CD4-positive, alpha-beta T cell (primary cell): ENCODE measurements around the gene TBC1D16. TPM values are rescaled to one million over a fixed set of nuclear protein-coding genes. Genes with fewer than 3 reads are reported as not detected.

ENCODE experiments used
- ATAC-seq: fragments of 200-7000 bp; cut with Tn5 transposase; one replicate; pipeline ENCODE4 v1.10.0; 2022; ENCODE audit warnings: mild to moderate bottlenecking; ENCODE audit not compliant: poor library complexity
- CTCF ChIA-PET: fragments of 350-600 bp; sonication (Branson Sonifier 250); formaldehyde crosslinking; loops from one replicate; lab custom pipeline; 2021; ENCODE audit warnings: antibody characterized with exemption, inconsistent platforms; lab: Charles Lee
- POLR2A ChIA-PET: fragments of 350-600 bp; sonication (Branson Sonifier 250); formaldehyde crosslinking; loops from one replicate; lab custom pipeline; 2021; ENCODE audit warnings: antibody characterized with exemption, inconsistent platforms; lab: Charles Lee
- DNase-seq, 14 experiments: peaks; one replicate each; pipeline ENCODE4 v3.0.0-alpha.2; 2013 to 2020; ENCODE audit warnings: mixed read lengths in 2 of 14
- H3K27ac ChIP-seq, 2 donors: one replicate each; pipeline versions ENCODE4 v1.5.1 to v1.7.0; 2013; ENCODE audit warnings: low read length in 2 of 2, low read depth in 1 of 2, mild to moderate bottlenecking in 1 of 2
- H3K27me3 ChIP-seq, 2 experiments: 1 replicate in 1 of 2; 2 replicates in 1 of 2; pipeline versions ENCODE4 v1.6.1 to v1.7.0; 2013; ENCODE audit warnings: low read length in 2 of 2, control low read depth in 1 of 2, mild to moderate bottlenecking in 1 of 2, moderate library complexity in 1 of 2; ENCODE audit not compliant: insufficient read depth in 2 of 2, control insufficient read depth in 1 of 2
- H3K36me3 ChIP-seq: one replicate; pipeline ENCODE4 v1.6.1; 2013; ENCODE audit warnings: low read length, control low read depth; ENCODE audit not compliant: insufficient read depth
- H3K4me1 ChIP-seq: one replicate; pipeline ENCODE4 v1.6.1; 2013; ENCODE audit warnings: low read length, control low read depth; ENCODE audit not compliant: insufficient read depth
- H3K4me3 ChIP-seq: one replicate; pipeline ENCODE4 v1.5.1; 2013; ENCODE audit warnings: mild to moderate bottlenecking, low read length, moderate library complexity
- H3K9me3 ChIP-seq, 2 experiments: 1 replicate in 1 of 2; 2 replicates in 1 of 2; pipeline versions ENCODE4 v1.6.1 to v1.7.0; 2013; ENCODE audit warnings: low read length in 2 of 2, mild to moderate bottlenecking in 2 of 2, control low read depth in 1 of 2, moderate library complexity in 1 of 2; ENCODE audit not compliant: control insufficient read depth in 1 of 2, insufficient read depth in 1 of 2
- H3K27ac Mint-ChIP-seq: one replicate; pipeline ENCODE4 v1.8.0; 2020; ENCODE audit warnings: mixed read lengths
- H3K27me3 Mint-ChIP-seq: one replicate; pipeline ENCODE4 v1.8.0; 2021; ENCODE audit warnings: mixed read lengths
- H3K36me3 Mint-ChIP-seq: one replicate; pipeline ENCODE4 v1.8.0; 2021; ENCODE audit warnings: low read depth, mixed read lengths
- H3K4me1 Mint-ChIP-seq: one replicate; pipeline ENCODE4 v1.8.0; 2021; ENCODE audit warnings: low read depth, mixed read lengths
- H3K4me3 Mint-ChIP-seq: one replicate; pipeline ENCODE4 v1.8.0; 2020; ENCODE audit warnings: mild to moderate bottlenecking, mixed read lengths
- H3K9me3 Mint-ChIP-seq: one replicate; pipeline ENCODE4 v1.8.0; 2020; ENCODE audit warnings: mixed read lengths
- intact Hi-C, 2 experiments: fragments of 100-400 bp; cut with DNase I in 1 of 2; cut with micrococcal nuclease in 1 of 2; formaldehyde crosslinking; loops; one replicate each; pipeline versions ENCODE4 v1.15.1 to v1.9.0; 2023 to 2025; cut with DNase I, micrococcal nuclease
- total RNA-seq, 174 experiments: library from RNA in 2 of 174; stranded (reverse) in 2 of 174; gene quantifications; one replicate each; pipeline ENCODE4 v1.2.3 and lab custom pipeline; 2021 to 2026
- TF ChIP-seq, protein P1 (sequence below): fragments of 200-600 bp; IDR thresholded peaks from one replicate; pipeline ENCODE4 v1.8.0; 2022; ENCODE audit warnings: antibody characterized with exemption, mild to moderate bottlenecking

TBC1D16 gene
- total RNA-seq, 2 experiments from 2014 or later = 1.9 to 2.5 TPM

DNA sequence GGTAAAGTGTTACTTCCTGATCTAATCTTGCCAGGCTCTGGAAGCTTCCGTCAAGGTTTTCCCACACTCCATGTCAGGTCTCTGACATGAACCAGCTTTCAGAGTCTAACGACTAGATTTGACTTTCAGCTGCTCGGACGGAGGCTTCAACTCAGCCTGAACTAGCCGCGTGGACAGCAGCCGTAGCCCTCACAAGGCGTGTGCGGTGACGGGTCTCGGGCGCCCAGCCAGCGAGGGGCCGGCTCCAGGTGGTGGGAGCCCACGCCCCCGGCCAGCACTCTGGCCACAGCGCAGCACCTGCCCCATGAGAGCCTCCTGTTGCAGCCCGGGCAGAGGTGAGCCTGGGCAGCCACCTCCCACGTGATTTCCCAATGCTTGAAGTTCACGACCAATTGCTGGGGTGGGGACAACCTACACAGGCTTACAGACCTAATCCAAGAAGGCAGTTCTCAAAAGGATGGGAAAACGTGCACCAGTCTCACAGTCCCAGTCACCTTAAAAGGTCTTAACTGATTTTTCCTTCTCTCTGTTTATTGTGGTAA, 45.5 kb downstream of the TBC1D16 start:
- Mint-ChIP-seq H3K27ac (no peak overlapping the region), H3K4me3 (peak overlapping the region; percentile 5), H3K36me3 (no peaks in the 10 kb centered on the region), H3K27me3 (no peaks in the 10 kb centered on the region), H3K4me1 (peaks cover 37% of the 10 kb centered on the region), H3K9me3 (no peaks in the 10 kb centered on the region)
- ChIA-PET CTCF (no interaction called here), POLR2A (no interaction called here)
- Histone ChIP-seq H3K36me3 (no peaks in the 10 kb centered on the region), H3K27ac (no peak overlapping the region), H3K9me3 (no peaks in the 10 kb centered on the region), H3K4me1 (peaks cover 36% of the 10 kb centered on the region), H3K27me3 (no peaks in the 10 kb centered on the region), H3K4me3 (no peak overlapping the region)
- DNase-seq (no peak), ATAC-seq (no peak)
- intact Hi-C loops = loop anchor here (2.0 to 10.0 kb wide), 3 partner anchors 145 to 915 kb away; partner anchors contain the start of gene ENGASE (in 1 of the 2)
- TF ChIP-seq, protein P1, sequence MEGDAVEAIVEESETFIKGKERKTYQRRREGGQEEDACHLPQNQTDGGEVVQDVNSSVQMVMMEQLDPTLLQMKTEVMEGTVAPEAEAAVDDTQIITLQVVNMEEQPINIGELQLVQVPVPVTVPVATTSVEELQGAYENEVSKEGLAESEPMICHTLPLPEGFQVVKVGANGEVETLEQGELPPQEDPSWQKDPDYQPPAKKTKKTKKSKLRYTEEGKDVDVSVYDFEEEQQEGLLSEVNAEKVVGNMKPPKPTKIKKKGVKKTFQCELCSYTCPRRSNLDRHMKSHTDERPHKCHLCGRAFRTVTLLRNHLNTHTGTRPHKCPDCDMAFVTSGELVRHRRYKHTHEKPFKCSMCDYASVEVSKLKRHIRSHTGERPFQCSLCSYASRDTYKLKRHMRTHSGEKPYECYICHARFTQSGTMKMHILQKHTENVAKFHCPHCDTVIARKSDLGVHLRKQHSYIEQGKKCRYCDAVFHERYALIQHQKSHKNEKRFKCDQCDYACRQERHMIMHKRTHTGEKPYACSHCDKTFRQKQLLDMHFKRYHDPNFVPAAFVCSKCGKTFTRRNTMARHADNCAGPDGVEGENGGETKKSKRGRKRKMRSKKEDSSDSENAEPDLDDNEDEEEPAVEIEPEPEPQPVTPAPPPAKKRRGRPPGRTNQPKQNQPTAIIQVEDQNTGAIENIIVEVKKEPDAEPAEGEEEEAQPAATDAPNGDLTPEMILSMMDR = no peak

DNA sequence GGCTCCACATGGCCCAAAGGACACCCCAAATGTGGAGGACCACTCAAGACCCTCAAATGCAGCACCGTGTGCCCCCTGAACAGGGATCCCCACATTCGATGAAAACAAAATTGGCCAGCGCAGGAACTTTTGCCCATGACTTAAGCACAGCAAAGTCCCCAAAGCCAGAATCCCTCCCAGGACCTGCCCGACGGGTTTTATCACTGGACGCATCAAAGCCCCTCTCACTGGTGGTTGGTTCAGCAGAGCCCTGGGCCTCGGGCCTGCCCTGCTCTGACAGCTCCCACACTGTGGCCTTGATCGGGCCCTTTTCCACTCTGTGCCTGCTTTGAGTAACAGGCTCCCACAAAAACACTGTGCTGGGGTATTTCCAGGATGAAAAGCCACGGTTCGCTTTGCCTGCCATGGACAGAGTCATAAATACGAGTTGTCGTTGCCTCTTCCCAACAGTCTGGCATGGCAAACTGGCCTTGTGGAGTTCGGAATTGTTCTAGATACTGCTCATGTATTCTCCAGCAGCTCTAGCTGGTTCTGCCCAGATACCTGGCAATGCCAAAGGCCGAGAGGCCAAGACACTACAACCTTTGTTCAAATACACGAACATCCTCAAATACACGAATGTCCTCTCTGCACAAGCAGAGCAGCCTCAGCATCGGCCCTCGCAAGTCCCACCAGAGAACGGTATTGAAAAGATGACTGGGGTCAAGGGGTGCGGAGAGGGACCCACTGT, 46.4 kb downstream of the TBC1D16 start:
- Mint-ChIP-seq H3K4me1 (peaks cover 37% of the 10 kb centered on the region), H3K9me3 (no peaks in the 10 kb centered on the region), H3K36me3 (no peaks in the 10 kb centered on the region), H3K27me3 (no peaks in the 10 kb centered on the region), H3K27ac (no peak overlapping the region), H3K4me3 (no peak overlapping the region)
- Histone ChIP-seq H3K4me3 (no peak overlapping the region), H3K36me3 (no peaks in the 10 kb centered on the region), H3K27ac (no peak overlapping the region), H3K27me3 (no peaks in the 10 kb centered on the region), H3K4me1 (peaks cover 36% of the 10 kb centered on the region), H3K9me3 (no peaks in the 10 kb centered on the region)
- CTCF ChIA-PET = no interaction called here
- TF ChIP-seq, protein P1 = no peak
- intact Hi-C loops = no loop called here
- DNase-seq (no peak), ATAC-seq (no peak)
- POLR2A ChIA-PET = no interaction called here

DNA sequence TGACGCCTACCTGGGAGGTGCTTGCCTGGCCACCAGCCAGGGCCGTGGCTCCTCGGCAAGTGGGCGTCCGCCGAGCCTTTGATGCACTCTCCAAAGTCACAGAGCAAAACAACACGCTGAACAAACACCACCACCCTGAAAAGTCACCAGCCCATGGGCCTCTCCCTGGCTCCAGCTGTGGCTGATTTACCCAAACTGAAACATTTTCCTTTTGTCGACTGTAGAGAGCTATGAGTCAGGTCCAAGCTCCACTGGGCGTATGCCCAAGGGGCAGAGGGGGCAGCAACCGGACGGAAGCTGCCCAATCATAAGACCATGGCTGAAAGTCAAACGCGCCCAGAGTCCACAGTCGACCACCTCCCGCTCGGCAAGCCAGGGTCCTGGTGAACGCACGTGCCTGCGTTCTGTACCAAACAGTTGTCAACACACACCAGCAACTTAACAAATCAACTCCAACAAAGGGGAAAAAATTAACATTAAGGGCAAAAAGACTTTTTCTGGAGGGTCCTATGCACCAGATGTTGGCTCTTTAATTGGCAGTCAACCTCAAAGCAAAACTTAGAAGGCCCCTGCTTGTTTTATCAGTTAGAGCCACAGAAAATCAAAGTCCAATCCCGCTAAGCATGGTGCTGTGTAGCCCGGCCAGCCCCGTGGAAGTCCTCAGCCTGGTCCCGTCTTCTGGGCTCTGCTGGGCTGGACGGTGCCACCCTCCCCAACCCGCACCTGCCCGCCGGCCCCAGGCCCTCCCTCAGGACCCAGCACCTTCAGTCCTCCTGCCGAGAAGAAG, 47.3 kb downstream of the TBC1D16 start:
- Mint-ChIP-seq H3K27me3 (no peaks in the 10 kb centered on the region), H3K9me3 (no peaks in the 10 kb centered on the region), H3K4me1 (peaks cover 29% of the 10 kb centered on the region), H3K27ac (peak overlapping the region; percentile 49), H3K36me3 (no peaks in the 10 kb centered on the region), H3K4me3 (peak overlapping the region; percentile 60)
- ChIA-PET POLR2A (no interaction called here), CTCF (no interaction called here)
- intact Hi-C loops = no loop called here
- Histone ChIP-seq H3K4me3 (no peak overlapping the region), H3K4me1 (peaks cover 28% of the 10 kb centered on the region), H3K27ac (no peak overlapping the region), H3K36me3 (no peaks in the 10 kb centered on the region), H3K27me3 (no peaks in the 10 kb centered on the region), H3K9me3 (no peaks in the 10 kb centered on the region)
- DNase-seq (no peak), ATAC-seq (no peak)
- TF ChIP-seq, protein P1 = no peak
